ENCODE data around the gene NHS.

DNA sequence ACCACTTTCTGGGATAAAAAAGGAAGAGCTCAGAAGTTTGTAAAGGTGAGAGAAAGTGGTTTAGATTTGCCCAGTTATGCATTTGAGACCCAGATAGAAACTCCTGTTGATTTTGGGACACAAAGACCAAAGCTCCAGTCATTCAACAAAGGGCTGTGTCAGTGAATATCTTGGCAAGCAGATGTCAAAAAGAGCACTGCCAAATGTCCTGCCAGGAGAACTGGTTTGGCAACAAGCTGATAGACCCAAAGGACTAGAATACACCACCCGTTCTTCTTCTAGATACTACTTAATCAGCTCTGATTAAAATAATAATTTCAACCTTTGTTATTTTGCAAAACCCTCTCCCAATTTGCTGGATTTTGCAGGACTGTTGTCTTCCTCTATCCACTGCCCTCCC lies 121.4 kb downstream of the NHS start:
- TF ChIP-seq, protein P1, sequence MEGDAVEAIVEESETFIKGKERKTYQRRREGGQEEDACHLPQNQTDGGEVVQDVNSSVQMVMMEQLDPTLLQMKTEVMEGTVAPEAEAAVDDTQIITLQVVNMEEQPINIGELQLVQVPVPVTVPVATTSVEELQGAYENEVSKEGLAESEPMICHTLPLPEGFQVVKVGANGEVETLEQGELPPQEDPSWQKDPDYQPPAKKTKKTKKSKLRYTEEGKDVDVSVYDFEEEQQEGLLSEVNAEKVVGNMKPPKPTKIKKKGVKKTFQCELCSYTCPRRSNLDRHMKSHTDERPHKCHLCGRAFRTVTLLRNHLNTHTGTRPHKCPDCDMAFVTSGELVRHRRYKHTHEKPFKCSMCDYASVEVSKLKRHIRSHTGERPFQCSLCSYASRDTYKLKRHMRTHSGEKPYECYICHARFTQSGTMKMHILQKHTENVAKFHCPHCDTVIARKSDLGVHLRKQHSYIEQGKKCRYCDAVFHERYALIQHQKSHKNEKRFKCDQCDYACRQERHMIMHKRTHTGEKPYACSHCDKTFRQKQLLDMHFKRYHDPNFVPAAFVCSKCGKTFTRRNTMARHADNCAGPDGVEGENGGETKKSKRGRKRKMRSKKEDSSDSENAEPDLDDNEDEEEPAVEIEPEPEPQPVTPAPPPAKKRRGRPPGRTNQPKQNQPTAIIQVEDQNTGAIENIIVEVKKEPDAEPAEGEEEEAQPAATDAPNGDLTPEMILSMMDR (IDR thresholded peaks at IDR 0.05): no peak
- TF ChIP-seq POLR2A (IDR thresholded peaks at IDR 0.05): no peak

Measured in thyroid gland (tissue), 4 donors.